HG03378 (cell line): Measurements from ENCODE around the gene TRMT6.

Experiments
- ATAC-seq: cut with Tn5 transposase; IDR thresholded peaks from one replicate; pipeline ENCODE4 v1.9.1; 2021; ENCODE audit warnings: mild to moderate bottlenecking, moderate library complexity; ENCODE audit not compliant: unreplicated experiment

TRMT6 gene

GRCh38 chr20:5950271-5951031 is at the start of gene TRMT6, which contains the start of gene MCM8:
TSS of gene TRMT6 (minus strand) at chr20:5950533. CDS start at chr20:5950405, 128 bp downstream.
TSS of gene MCM8 (plus strand) at chr20:5950652. CDS start at chr20:5952016, 1,364 bp downstream.
- ATAC-seq, result peak; percentile 92

DNA sequence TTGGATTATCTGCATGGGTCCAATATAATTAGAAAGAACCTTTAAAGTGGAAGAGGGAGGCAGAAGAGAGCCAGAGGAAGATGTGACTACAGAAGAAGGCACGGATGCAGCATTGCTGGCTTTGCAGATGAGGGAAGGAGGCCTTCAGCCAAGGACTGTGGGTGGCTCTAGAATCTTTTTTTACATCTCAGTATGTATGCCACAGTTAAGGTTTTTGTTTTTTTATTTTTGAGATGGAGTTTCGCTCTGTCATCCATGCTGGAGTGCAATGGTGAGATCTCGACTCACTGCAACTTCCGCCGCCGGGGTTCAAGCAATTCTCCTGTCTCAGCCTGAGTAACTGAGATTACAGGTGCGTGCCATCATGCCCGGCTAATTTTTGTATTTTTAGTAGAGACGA is 49.5 kb upstream of the TRMT6 start:
- no peak for ATAC-seq

- ATAC-seq, result peak; percentile 94
Observed at GRCh38 chr20:5996765-5997164, 46.4 kb upstream of the TRMT6 start.

- ATAC-seq, result no peak
Observed at GRCh38 chr20:5991623-5992441, 41.5 kb upstream of the TRMT6 start.

DNA sequence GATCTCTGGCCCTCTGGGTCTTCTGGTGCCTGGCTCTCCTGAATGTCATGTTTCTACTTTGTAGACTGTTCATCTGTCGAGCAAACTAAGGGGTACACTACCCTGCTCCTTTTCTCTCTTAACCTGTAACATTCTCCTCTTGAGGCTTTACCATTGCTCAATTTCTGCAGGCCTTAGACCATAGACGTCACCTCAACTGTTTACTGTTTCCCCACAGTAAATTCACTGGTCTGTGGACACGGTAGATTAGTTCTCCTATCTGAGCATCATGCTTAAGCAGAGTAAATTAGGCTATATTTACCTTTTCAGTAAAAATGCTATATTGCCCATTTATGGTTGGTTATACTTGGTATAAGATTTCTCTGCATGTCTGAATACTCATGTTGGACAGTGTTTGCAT is 40.6 kb upstream of the TRMT6 start:
- ATAC-seq, result no peak

GRCh38 chr20:5989539-5989938 is 39.2 kb upstream of the TRMT6 start:
- no peak for ATAC-seq

DNA sequence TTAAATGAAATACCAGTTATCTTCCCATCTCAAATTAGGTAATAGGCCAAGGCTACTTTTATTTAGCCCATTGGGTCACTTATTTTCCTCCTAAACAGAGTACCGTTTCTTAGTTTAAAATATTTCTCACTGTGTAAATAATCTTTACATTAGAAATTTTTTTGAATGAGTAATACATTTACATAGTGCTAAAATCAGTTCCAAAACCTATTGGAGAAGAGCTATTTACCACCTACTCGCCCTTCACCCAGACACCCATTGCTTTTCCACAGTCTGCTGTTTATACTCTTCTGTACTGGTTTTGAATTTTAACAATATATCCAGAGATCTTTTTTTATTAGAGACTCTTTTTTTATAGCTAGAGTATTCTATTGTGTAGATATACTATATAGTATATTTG is 37.0 kb upstream of the TRMT6 start:
- no peak for ATAC-seq

- ATAC-seq, result no peak
Observed at GRCh38 chr20:5980720-5981538, 30.6 kb upstream of the TRMT6 start.

- ATAC-seq, result no peak
Observed at GRCh38 chr20:5979801-5980200, 29.5 kb upstream of the TRMT6 start.

DNA sequence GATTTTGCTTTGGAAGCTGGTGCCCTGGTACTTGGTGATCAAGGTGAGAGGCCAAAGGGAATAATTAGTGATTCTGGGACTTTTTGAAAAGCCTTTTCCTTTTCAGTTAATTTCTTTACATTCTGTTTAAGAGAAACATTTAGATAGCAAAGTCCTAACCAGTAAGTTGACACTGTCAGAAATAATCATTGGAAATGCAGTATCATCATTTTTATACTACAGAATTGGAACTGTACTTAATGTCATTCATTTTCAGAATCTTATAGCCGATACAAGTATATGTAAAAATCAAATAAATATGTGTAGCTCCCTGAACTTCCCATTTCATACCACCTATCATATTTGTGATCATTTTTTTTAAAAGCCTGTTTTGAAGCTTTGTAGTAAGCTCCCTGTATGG is 27.6 kb upstream of the TRMT6 start:
- no peak for ATAC-seq

GRCh38 chr20:5977223-5977622 is 26.9 kb upstream of the TRMT6 start:
- no peak for ATAC-seq

GRCh38 chr20:5975778-5976177 is 25.4 kb upstream of the TRMT6 start:
- ATAC-seq, result no peak

- no peak for ATAC-seq
Observed at GRCh38 chr20:5974531-5974930, 24.2 kb upstream of the TRMT6 start.

- no peak for ATAC-seq
Observed at GRCh38 chr20:5973971-5974370, 23.6 kb upstream of the TRMT6 start.

DNA sequence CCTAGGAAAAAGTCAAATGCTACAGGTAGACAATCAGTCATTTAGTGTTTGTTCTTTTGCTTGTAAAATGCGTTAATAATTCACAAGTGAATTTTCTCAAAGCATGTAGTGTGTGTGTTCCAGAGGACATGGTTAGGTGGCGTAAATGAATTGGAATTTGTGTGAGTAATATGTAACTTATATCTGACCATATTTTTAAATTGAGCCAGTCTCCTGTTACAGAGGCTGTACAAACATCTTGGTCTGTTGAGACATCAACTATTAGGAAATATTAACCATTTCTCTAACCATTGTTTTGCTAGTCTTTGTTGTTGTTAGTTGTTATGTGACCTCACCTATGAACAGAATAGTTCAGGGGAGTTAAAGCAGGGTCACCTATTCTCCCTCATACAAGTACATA is 22.8 kb upstream of the TRMT6 start:
- ATAC-seq, result no peak

- no peak for ATAC-seq
Observed at GRCh38 chr20:5971203-5971602, 20.9 kb upstream of the TRMT6 start.

DNA sequence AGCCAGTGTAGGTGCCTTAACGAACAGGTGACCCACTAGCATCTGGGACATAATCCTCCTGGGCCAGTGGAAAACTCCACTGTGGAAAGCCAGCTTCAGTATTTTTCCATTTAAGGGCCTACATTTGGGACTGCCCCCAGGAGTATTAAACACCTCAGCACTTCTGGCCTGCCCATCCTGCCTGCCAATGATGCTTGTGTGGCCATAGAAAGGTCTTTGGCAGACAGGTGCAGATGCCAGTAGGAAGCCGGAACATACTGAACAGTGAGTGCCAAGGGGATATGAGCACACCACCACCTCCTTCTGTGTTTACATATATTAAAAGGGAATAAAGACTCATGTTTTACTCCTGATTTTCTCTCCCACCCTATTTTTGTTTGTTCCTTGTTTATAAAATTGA is 20.0 kb upstream of the TRMT6 start:
- no peak for ATAC-seq

DNA sequence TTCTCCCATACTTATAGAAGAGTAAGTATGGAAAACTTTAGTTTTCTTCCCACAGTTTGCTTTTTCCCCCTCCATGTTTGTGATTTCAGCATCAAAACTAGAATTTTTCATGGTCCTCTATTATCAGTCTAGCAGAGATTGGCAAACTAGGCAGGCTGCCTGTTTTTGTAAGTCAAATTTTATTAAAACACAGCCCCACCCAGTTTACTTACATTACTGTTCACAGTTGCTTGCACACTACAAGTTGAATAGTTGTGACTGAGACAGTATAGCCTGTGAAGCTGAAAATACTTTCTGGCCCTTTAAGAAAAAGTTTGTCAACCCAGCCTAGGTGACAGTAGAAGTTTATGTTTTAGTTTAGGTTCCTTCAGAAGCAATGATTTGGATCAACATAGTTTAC is 19.6 kb upstream of the TRMT6 start:
- no peak for ATAC-seq

DNA sequence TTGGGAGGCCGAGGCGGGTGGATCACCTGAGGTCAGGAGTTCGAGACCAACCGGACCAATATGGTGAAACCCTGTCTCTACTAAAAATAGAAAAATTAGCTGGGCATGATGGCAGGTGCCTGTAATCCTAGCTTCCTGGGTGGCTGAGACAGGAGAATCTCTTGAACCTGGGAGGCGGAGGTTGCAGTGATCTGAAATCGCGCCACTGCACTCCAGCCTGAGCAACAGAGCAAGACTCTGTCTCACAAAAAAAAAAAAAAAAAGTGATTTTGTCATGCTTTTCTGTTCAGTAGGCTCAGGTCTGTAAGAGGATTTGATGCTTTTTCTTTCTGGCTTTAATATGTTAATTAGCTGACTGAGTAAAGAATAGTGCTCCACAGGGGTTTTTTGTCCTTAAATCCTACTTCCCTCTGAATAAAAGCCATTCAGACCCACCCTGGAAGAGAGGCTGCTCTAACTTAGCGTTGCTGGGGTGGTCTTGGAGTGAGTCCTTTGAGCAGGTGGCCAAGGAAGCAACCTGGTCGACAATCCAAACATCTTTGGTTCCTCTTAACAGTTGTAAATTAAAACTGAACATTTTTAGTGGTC is 19.1 kb upstream of the TRMT6 start:
- ATAC-seq, result no peak

- no peak for ATAC-seq
Observed at GRCh38 chr20:5968462-5968861, 18.1 kb upstream of the TRMT6 start.

DNA sequence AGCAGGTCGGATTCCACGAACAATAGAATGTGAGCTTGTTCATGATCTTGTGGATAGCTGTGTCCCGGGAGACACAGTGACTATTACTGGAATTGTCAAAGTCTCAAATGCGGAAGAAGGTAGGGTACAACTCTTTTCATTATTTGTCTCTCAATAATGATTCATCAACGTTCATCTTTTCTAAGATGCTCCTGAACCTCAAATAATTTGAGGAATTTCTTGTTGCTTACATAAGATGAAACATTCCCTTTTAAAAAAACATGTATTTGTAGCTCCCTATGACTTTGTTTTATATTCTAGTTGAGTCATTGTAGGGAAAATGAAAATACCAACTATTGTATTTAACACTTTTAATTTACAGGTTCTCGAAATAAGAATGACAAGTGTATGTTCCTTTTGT is 17.1 kb upstream of the TRMT6 start:
- no peak for ATAC-seq
